ENCODE measurements around the gene TLCD2. TPM values are rescaled to one million over a fixed set of nuclear protein-coding genes. Genes with fewer than 3 reads are reported as not detected.
"Not testable (repeated sequence)": the region's sequence is repeated elsewhere in the genome, so short reads cannot be mapped to it uniquely, and the experiment has no call there.

TLCD2 gene
- total RNA-seq, 1 donor: 4.5 TPM

DNA sequence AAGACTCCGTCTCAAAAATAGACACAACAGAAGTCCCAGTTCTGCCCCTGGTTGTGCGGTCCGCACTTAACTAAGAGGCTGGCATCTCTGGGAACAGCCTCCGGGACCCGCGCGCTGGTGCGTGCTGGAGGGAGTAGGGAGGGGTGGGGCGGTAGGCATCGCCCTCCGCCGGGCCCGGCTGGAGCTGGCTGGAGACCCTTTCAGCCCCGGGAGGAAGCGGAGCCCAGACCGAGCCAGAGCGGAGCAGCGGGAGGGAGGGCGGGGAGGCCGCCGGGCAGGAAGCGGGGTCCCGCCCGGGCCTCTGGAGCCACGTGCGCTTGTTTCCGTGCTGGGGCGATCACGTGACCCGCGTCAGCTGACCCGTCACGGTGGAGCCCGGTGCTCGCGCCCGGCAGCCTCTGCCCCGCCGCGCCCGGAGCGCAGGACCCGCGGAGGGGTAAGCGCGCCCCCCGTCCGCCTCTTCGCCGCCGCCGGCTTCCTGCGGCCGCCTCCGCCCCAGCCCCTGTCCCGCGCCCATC lies 14.2 kb upstream of the TLCD2 start, which contains the start of gene WDR81:
WDR81 (plus strand) TSS at position 354 of the 518 bp plus-strand sequence. CDS start 256 bp downstream, outside the sequence.
- TF ChIP-seq, protein P1, sequence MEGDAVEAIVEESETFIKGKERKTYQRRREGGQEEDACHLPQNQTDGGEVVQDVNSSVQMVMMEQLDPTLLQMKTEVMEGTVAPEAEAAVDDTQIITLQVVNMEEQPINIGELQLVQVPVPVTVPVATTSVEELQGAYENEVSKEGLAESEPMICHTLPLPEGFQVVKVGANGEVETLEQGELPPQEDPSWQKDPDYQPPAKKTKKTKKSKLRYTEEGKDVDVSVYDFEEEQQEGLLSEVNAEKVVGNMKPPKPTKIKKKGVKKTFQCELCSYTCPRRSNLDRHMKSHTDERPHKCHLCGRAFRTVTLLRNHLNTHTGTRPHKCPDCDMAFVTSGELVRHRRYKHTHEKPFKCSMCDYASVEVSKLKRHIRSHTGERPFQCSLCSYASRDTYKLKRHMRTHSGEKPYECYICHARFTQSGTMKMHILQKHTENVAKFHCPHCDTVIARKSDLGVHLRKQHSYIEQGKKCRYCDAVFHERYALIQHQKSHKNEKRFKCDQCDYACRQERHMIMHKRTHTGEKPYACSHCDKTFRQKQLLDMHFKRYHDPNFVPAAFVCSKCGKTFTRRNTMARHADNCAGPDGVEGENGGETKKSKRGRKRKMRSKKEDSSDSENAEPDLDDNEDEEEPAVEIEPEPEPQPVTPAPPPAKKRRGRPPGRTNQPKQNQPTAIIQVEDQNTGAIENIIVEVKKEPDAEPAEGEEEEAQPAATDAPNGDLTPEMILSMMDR (IDR thresholded peaks at IDR 0.05; ENCODE audit: insufficient read depth, low read length): no peak
- peak; percentile 84 for DNase-seq (ENCODE audit: low read depth)
- H3K4me3 ChIP-seq (ENCODE audit: low read depth, low read length): peak within 1 kb of the TSS; percentile 73

DNA sequence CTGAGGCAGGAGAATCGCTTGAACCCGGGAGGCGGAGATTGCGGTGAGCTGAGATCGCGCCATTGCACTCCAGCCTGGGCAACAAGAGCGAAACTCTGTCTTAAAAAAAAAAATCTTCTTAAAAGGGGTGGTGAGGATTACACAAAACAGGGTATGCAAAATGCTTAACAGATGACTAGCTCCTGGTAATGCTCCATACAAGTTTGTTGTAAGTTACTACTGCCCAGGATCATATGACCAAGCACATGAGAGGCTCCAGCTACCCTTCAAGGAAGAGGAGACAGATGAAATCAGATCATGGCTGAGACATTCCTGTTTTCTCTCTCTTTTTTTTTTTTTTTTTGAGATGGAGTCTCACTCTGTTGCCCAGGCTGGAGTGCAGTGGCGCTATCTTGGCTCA lies 11.8 kb upstream of the TLCD2 start:
- peak; percentile 71 for DNase-seq (ENCODE audit: low read depth)
- H3K4me3 ChIP-seq (ENCODE audit: low read depth, low read length): not testable (repeated sequence)

DNA sequence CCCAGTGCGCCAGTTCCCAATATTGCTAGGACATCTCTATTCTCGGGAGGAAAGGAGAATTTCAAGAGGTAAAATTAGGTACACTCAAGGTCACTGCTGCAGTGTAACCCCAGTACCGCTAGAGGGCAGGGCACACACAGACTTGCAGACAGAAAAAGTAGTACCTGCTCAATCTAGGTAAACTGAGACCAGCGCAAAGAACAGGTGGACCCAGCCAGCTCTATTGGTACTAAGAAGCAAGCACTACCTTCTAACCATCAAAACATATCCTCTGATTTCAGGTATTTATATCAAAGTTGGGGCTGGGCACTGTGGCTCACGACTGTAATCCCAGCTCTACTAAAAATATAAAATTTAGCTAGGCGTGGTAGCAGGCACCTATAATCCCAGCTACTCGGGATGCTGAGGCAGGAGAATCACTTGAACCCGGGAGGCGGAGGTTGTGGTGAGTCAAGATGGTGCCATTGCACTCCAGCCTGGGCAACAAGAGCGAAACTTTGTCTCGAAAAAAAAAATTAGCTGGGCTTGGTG lies 10.7 kb upstream of the TLCD2 start:
- no peak overlapping the region for H3K4me3 ChIP-seq (ENCODE audit: low read depth, low read length)
- TF ChIP-seq, protein P1 (IDR thresholded peaks at IDR 0.05; ENCODE audit: insufficient read depth, low read length): peak; percentile 99
- DNase-seq (ENCODE audit: low read depth): peak; percentile 67

DNA sequence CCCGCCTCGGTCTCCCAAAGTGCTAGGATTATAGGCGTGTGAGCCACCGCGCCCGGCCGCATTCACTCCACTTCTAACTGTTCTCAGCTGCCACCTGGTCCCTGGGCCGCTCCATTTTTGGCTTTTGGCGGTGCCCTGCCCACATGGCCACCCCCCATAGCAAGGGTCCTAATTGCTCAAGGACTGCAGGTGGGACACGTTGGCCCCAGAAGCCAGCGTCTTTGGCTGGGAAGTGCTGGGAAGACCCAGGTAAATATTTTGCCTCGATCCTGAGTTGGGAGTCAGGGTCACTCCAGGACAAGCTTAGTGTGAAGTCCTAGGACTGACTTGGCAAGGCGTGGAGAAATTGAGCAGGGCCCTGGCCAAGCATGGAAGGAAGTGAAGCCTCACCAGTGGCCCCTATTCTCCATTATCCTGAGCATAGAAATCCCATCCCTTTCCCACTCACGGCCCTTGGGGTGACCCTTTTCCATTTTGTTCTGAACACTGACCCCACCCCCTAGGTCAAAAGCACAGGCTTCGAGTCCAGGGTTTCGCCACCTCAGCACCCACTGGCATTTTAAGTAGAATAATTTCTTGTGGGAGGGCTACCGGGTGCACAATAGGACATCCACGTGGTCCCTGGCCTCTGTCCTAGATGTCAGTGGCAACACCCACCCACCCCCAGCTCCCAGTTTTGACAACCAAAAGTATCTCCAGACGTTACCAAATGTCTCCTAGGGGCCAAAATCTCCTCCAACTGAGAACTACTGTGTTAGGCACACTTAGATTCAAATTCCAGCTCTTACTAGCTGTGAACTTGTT lies 8.4 kb upstream of the TLCD2 start:
- H3K4me3 ChIP-seq (ENCODE audit: low read depth, low read length): no peak overlapping the region
- TF ChIP-seq, protein P1 (IDR thresholded peaks at IDR 0.05; ENCODE audit: insufficient read depth, low read length): no peak
- no peak for DNase-seq (ENCODE audit: low read depth)

DNA sequence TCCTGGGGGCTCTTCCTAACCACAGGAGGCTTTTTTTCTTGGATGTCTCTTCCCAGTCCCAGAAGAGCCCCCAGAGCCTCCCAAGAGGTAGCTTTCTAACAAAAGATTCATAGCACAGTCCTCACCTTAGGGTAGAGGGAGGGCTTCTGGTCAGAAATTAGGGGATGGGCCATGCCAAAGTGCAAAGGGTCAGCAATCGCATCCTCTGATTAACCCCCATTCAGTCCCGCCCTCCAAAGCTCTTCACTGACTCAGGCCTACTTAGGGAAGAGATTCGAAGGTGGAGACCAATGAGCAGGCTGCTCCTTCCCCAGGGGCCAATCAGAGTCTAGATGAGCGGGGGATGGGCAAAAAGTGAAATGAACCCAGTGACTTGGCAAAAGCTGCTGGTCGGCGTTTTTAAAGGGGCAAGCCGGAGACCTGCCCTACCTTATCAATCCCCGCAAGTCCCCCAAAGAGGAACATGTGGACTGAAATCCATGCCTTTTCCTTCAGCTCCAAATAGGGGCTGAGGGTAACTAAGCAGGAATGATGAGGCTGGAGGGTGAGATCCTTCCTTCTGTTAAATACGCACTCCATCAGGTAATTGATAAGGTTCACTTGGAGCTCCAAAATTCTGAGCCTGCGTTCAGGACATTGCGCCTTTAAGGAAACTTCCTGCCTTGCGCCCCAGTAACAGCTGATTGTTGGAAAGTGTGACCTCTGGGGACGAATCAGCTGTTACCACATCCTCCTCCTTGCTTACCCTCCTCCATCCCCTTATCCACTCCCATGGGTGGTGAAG lies 6.9 kb upstream of the TLCD2 start:
- DNase-seq (ENCODE audit: low read depth): peak; percentile 99
- TF ChIP-seq, protein P1 (IDR thresholded peaks at IDR 0.05; ENCODE audit: insufficient read depth, low read length): no peak
- H3K4me3 ChIP-seq (ENCODE audit: low read depth, low read length): peak overlapping the region; percentile 83

DNA sequence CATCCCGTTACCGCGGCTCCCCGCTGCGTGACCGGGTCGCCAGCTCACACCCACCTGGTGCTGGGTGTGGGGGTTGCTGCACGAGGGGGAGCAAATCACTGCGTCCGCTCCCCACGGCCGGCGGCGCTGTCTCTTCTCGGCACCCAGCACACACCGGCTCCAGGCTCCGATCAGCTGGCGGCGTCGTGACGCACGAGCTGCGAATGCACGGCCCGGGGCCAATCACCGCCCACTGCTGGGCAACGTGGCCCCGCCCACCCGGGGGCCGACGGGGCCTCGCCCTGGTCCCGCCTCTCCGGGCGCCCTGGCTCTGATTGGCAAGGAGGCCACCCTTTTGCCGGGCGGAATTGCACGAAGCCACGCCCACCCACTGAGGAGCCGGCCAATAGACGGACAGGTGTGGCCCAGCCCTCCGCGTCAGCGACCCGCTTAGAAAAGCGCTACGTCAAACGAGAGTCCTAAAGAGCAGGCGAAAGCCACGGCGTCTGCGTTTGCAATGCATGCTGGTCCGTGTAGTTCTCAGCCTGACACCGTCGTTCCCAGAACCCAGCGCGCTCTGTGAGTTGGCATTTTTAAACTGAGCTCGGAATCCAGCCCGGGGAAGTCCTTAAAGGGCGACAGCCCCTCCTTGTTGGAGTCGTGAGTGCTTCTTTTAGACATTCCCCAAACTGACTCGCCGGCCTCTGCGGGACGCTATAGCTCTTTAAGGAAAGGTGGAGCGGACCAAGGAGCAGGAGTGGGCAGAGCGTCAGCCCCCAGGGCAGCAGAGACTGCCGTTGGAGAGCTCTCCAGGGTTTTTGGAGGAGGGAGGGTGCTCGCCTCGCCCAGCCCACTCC lies 6.1 kb upstream of the TLCD2 start:
- peak overlapping the region; percentile 83 for H3K4me3 ChIP-seq (ENCODE audit: low read depth, low read length)
- TF ChIP-seq, protein P1 (IDR thresholded peaks at IDR 0.05; ENCODE audit: insufficient read depth, low read length): peak; percentile 36
- peak; percentile 100 for DNase-seq (ENCODE audit: low read depth)

All from fibroblast of the aortic adventitia (primary cell).